ENCODE results near the gene ADD2. TPM values are rescaled to one million over a fixed set of nuclear protein-coding genes. Genes with fewer than 3 reads are reported as not detected.

Gene ADD2
- polyA plus RNA-seq, 10 donors, result 2.4 to 7.3 (median 3.2) TPM

- DNase-seq, result peak; percentile 48 to 82 (median 71)
Observed at GRCh38 chr2:70789304-70790135, 21.5 kb upstream of the ADD2 start.

GRCh38 chr2:70785137-70785911, 17.3 kb upstream of the ADD2 start:
- DNase-seq, result peak in 2 of 3 donors; percentile 43 to 64

GRCh38 chr2:70784320-70784719, 16.3 kb upstream of the ADD2 start:
- DNase-seq, result no peak

- peak in 2 of 3 donors; percentile 25 to 33 for DNase-seq
Observed at GRCh38 chr2:70779911-70780545, 12.0 kb upstream of the ADD2 start.

GRCh38 chr2:70779491-70779890, 11.5 kb upstream of the ADD2 start:
- no peak for DNase-seq

GRCh38 chr2:70778676-70779075, 10.7 kb upstream of the ADD2 start:
- no peak for DNase-seq

- DNase-seq, result no peak
Observed at GRCh38 chr2:70777450-70777849, 9.4 kb upstream of the ADD2 start.

- no peak for DNase-seq
Observed at GRCh38 chr2:70776266-70776665, 8.3 kb upstream of the ADD2 start.

GRCh38 chr2:70775141-70775540, 7.1 kb upstream of the ADD2 start:
- no peak for DNase-seq

GRCh38 chr2:70772486-70773155, 4.6 kb upstream of the ADD2 start:
- no peak for DNase-seq

- DNase-seq, result no peak
Observed at GRCh38 chr2:70771446-70771845, 3.4 kb upstream of the ADD2 start.

- no peak for DNase-seq
Observed at GRCh38 chr2:70769450-70769849, 1.4 kb upstream of the ADD2 start.

- no peak for DNase-seq
Observed at GRCh38 chr2:70768590-70769085, 638 bp upstream of the ADD2 start.

GRCh38 chr2:70767079-70767698, 811 bp downstream of the ADD2 start:
- peak in 1 of 3 donors; percentile 30 for DNase-seq

GRCh38 chr2:70766357-70767078, 1.5 kb downstream of the ADD2 start:
- DNase-seq, result no peak

GRCh38 chr2:70765507-70765906, 2.5 kb downstream of the ADD2 start:
- no peak for DNase-seq

- no peak for DNase-seq
Observed at GRCh38 chr2:70759446-70759845, 8.6 kb downstream of the ADD2 start.

GRCh38 chr2:70757966-70758365, 10.0 kb downstream of the ADD2 start:
- no peak for DNase-seq

GRCh38 chr2:70757360-70757759, 10.6 kb downstream of the ADD2 start:
- no peak for DNase-seq

- DNase-seq, result no peak
Observed at GRCh38 chr2:70756128-70756527, 11.9 kb downstream of the ADD2 start.

- no peak for DNase-seq
Observed at GRCh38 chr2:70753902-70754301, 14.1 kb downstream of the ADD2 start.

Measured in muscle of back (tissue), 11 donors.